BJ (cell line): ENCODE data around the gene MAML1. TPM values are rescaled to one million over a fixed set of nuclear protein-coding genes. Genes with fewer than 3 reads are reported as not detected.
A peak's percentile ranks its signal among the peaks of the same experiment; 100 is the strongest.

Source experiments
- CTCF ChIA-PET: fragments of 350-600 bp; formaldehyde crosslinking; extraction: SDS; loops from one replicate; lab custom pipeline; 2021; ENCODE audit warnings: antibody characterized with exemption, inconsistent platforms; lab: Yijun Ruan, JAX
- POLR2A ChIA-PET: fragments of 300-600 bp; sonication (Branson Sonifier 250); formaldehyde crosslinking; extraction: SDS; loops from one replicate; lab custom pipeline; 2021; ENCODE audit warnings: antibody characterized with exemption; lab: Charles Lee
- DNase-seq: peaks from one replicate; pipeline ENCODE4 v3.0.0-alpha.2; 2011; ENCODE audit warnings: low read depth
- H3K27me3 ChIP-seq: 2 replicates; pipeline ENCODE4 v1.6.0; 2011; ENCODE audit warnings: low read length; ENCODE audit not compliant: control insufficient read depth, insufficient read depth
- H3K36me3 ChIP-seq: 2 replicates; pipeline ENCODE4 v1.5.1; 2011; ENCODE audit warnings: low read length; ENCODE audit not compliant: control insufficient read depth, insufficient read depth
- H3K4me3 ChIP-seq: 2 replicates; pipeline ENCODE4 v1.5.1; 2011; ENCODE audit warnings: low read depth, mild to moderate bottlenecking, control low read depth, low read length
- CTCF ChIP-seq: IDR thresholded peaks from 2 replicates; pipeline ENCODE4 v1.5.1; 2011; ENCODE audit warnings: low read depth, mild to moderate bottlenecking, control low read depth, inconsistent platforms, low read length, moderate library complexity; ENCODE audit not compliant: insufficient read depth
- polyA plus RNA-seq: library from polyadenylated mRNA; depleted of rRNA; stranded (reverse); fragments of >200 nt; gene quantifications from 2 replicates; pipeline ENCODE4 v1.2.3, GENCODE V29; 2011

The MAML1 gene
- polyA plus RNA-seq, 1 experiment, result 5.3 TPM

GRCh38 chr5:179801304-179802206, 68.9 kb downstream of the MAML1 start:
- Histone ChIP-seq H3K36me3 (peaks cover 44% of the 10 kb centered on the region), H3K4me3 (no peak overlapping the region), H3K27me3 (no peaks in the 10 kb centered on the region)
- CTCF ChIA-PET, result interaction anchor here (0.6 to 1.8 kb wide), 7 partner anchors 7 to 105 kb away, joined by 3 to 4 read pairs (median 3); partner anchors contain the start of gene LTC4S
- DNase-seq, result no peak
- POLR2A ChIA-PET, result no interaction called here
- TF ChIP-seq CTCF, result peak; percentile 68

GRCh38 chr5:179802207-179802883, 69.7 kb downstream of the MAML1 start:
- ChIA-PET CTCF (interaction anchor here (0.6 to 1.8 kb wide), 5 partner anchors 8 to 104 kb away, joined by 3 to 4 read pairs (median 4); partner anchors contain the start of gene LTC4S), POLR2A (no interaction called here)
- peaks cover 41% of the 10 kb centered on the region for H3K36me3 ChIP-seq
- H3K4me3 ChIP-seq, result no peak overlapping the region
- H3K27me3 ChIP-seq, result no peaks in the 10 kb centered on the region
- DNase-seq, result no peak
- TF ChIP-seq CTCF, result no peak

- no peak for DNase-seq
- Histone ChIP-seq H3K27me3 (no peaks in the 10 kb centered on the region), H3K4me3 (no peak overlapping the region), H3K36me3 (peaks cover 37% of the 10 kb centered on the region)
- POLR2A ChIA-PET, result no interaction called here
- TF ChIP-seq CTCF, result no peak
- CTCF ChIA-PET, result interaction anchor here (1.2 to 1.8 kb wide), 2 partner anchors 9 to 41 kb away, joined by 4 read pairs; partner anchors contain the start of gene LTC4S
These were observed 70.4 kb downstream of the MAML1 start for GRCh38 chr5:179802950-179803562.

GRCh38 chr5:179803651-179804554, 71.3 kb downstream of the MAML1 start:
- H3K36me3 ChIP-seq, result peaks cover 29% of the 10 kb centered on the region
- DNase-seq, result no peak
- H3K27me3 ChIP-seq, result no peaks in the 10 kb centered on the region
- H3K4me3 ChIP-seq, result no peak overlapping the region
- TF ChIP-seq CTCF, result no peak
- ChIA-PET CTCF (no interaction called here), POLR2A (no interaction called here)
